UCSD-AML1 (cell line): Measurements from ENCODE around the gene RWDD2A.
"Not testable (repeated sequence)": the region's sequence is repeated elsewhere in the genome, so short reads cannot be mapped to it uniquely, and the experiment has no call there.

Experiments
- DNase-seq: peaks from one replicate; lab custom pipeline; 2025; ENCODE audit not compliant: unreplicated experiment; lab: John Stamatoyannopoulos, UW

RWDD2A gene

GRCh38 chr6:83192871-83193746 lies at the start of gene RWDD2A, which contains the start of gene PGM3:
TSS of gene RWDD2A (plus strand) at chr6:83193357. CDS start at chr6:83194452, 1,095 bp downstream.
TSS of gene PGM3 (minus strand) at chr6:83193265. CDS start at chr6:83191012, 2,253 bp downstream.
- peak; percentile 88 for DNase-seq

GRCh38 chr6:83151114-83151513 lies 42.0 kb upstream of the RWDD2A start:
- no peak for DNase-seq

DNA sequence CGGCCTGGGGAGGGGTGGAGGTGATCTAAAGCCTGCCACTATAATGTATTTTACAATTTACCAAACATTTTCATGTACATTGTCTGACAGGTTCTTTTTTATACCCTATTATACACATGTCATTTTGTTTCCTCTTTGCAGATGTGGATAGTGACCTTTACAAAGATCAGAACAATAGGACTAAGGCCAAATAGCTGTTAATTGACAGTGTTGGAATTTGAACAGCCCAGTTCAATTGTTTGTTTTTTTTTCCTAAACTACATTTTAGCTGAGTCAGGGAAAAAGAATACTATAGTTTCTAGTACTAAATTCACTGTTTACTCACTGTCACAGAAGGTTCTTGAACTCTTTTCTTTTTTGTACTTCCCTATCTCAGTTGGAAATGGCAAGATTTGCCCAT lies 40.2 kb upstream of the RWDD2A start:
- no peak for DNase-seq

GRCh38 chr6:83153883-83154521 lies 39.2 kb upstream of the RWDD2A start:
- no peak for DNase-seq

DNA sequence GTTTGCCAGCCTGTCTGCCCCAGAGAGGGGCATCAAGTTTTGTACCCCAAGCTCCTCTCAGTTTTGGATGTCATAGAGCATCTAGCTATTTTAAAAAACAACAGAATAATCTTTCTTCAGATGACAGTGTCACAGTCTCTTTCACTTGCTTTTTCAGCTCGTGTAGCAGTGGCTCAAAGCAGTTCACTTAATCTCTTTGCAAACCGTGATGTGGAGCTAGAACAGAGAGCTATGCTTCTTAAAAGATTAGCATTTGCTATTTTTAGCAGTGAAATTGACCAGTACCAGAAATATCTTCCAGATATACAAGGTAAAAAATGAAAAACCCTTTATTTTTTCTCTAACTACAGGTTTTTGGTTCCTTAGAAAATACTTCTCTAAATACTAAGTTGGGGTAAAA lies 37.4 kb upstream of the RWDD2A start:
- DNase-seq: no peak

DNA sequence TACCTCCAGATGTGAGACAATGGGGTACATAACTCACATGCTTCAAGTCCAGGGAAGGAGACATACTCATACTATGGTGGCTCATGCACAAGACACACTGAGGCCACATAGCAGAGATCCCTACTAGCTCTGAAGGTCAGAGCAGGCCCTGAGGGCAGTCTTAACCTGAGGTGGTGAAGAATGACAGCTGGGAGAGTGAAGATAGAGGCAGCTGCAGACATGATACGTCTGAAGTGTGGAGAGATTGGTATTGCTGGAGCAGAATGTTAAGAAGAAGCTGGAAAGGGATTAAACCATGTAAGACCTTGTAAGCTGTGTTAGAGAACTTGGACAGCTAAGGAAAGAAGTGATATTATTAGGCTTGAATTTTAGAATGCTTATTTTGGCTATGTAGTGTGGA lies 33.0 kb upstream of the RWDD2A start:
- DNase-seq: no peak

GRCh38 chr6:83167726-83168278 lies 25.4 kb upstream of the RWDD2A start:
- DNase-seq: no peak

GRCh38 chr6:83168556-83168955 lies 24.6 kb upstream of the RWDD2A start:
- DNase-seq: no peak

- no peak for DNase-seq
These were observed 24.1 kb upstream of the RWDD2A start for GRCh38 chr6:83169106-83169505.

DNA sequence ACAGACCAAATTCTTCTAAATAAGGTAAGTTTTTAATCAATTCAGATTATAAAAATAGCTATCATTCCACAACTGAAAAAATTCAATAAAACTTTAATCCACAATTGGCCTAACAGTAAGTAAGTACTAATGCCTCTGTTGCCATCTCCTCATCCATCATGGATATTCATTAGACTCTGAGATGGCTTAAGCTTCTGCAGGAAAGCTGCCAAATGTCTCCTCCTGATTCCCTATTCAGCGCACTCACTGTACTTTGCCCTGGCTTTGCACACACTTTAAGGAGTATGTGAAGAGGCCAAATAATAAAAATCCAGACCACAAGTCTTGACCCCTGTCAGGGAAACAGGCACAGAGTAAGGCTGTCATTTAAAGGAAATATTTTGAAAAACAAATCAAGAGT lies 23.6 kb upstream of the RWDD2A start:
- no peak for DNase-seq

- DNase-seq: no peak
These were observed 16.9 kb upstream of the RWDD2A start for GRCh38 chr6:83176246-83176645.

DNA sequence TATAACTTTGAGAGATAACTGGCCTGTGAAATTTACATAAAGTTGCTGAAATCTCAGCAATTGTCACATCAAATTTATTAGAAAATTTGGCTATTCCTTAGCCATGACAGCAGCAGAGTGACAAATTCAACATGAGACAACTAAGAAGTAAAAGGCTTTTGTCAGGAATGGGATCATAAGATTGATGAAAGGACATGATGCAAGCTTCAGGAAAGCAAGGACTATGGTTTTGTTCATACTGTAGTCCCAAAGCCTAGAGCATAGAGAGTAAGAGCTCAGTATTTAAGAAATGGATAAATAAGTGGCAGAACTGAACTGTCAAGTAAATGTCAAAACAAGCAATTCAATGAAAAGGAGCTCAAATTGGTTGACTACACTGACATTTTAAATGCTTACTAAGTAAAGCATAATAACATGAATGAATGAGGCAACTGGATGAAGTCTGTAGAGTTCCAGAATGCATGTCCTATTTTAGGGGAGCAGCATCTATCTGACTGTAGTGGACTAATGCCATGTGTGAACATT lies 12.7 kb upstream of the RWDD2A start:
- no peak for DNase-seq

GRCh38 chr6:83182114-83182513 lies 11.0 kb upstream of the RWDD2A start:
- no peak for DNase-seq

DNA sequence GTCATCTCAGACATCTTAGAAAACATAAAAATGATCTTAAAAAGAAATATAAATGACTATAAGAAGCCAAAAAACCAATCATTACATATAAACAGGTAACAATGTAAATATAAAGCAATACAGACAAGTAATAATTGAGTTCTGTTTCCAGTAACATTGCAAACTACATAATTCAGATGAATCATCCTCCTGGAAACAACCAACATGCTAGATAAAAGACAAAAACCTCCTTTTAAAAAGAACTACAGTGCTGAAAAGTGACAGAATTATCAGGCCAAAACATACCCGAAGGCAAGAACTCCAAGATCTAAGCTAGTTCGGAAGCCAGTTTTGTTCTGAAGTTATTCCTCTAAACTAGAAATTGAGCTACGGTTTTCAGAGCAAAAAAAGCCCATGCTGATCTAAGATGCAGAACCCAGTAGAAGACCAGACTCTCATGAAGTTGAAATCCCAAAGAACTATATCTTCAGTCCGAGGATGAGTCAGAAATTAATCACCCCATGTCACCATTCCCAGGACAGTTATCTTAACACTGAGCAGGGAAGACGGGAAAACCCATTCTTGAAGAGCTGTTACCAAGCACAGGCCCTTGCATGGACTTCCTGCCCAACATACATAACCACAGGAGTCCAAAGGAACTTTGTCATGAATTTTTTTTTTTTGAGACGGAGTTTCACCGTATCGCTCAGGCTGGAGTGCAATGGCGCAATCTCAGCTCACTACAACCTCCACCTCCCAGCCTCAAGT lies 9.9 kb upstream of the RWDD2A start:
- no peak for DNase-seq

DNA sequence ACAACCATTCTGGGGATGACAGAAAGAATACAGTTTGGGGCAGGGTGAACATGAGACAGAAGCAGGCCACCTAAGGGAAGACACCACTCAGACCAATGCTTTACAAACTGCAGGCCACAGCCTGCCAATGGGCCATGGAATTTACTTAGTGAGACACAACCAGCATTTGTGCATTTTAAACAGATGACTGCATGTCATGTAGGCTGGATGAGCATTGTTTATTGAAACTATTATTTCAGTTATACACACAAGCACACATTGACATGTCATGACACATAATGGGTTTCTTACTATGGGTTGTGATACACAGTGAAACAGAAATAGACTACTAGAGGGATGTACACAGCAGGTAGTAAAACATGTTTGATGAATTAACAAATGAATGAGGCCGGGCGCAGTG lies 8.1 kb upstream of the RWDD2A start:
- DNase-seq: no peak

GRCh38 chr6:83188501-83188900 lies 4.7 kb upstream of the RWDD2A start:
- no peak for DNase-seq

GRCh38 chr6:83190626-83191025 lies 2.5 kb upstream of the RWDD2A start:
- no peak for DNase-seq

- not testable (repeated sequence) for DNase-seq
These were observed 1.2 kb upstream of the RWDD2A start for GRCh38 chr6:83191974-83192373.

GRCh38 chr6:83192456-83192855 lies 701 bp upstream of the RWDD2A start:
- no peak for DNase-seq

GRCh38 chr6:83193747-83194566 lies 800 bp downstream of the RWDD2A start:
- DNase-seq: peak; percentile 26
